ENCODE results near the gene ADGRG6.
A peak's percentile ranks its signal among the peaks of the same experiment; 100 is the strongest.

Gene ADGRG6

GRCh38 chr6:142349215-142349823 is 47.5 kb downstream of the ADGRG6 start:
- DNase-seq (ENCODE audit: low spot score): no peak

- no peak for DNase-seq (ENCODE audit: low spot score)
Measured at GRCh38 chr6:142350309-142350708, 48.5 kb downstream of the ADGRG6 start.

GRCh38 chr6:142353690-142354089 is 51.9 kb downstream of the ADGRG6 start:
- no peak for DNase-seq (ENCODE audit: low spot score)

DNA sequence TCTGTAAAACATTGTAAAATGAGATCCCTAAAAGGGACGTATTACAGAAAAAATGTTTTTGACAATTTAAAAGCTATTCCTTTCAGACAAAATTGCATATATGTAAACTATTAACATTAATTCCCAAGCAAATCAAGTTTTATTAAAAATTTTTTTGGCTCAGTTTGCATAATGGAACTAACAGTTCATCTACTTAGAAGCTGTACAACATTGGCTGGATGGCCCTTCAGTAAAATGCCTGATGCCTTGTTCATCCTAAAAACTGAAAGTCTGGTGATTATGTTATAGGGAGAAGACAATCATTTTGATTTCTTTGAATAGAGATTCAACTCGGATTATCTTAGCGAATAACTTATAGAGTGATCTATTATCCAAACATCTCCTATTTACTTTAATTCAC is 52.8 kb downstream of the ADGRG6 start:
- DNase-seq (ENCODE audit: low spot score): no peak

GRCh38 chr6:142355520-142356174 is 53.8 kb downstream of the ADGRG6 start:
- DNase-seq (ENCODE audit: low spot score): no peak

DNA sequence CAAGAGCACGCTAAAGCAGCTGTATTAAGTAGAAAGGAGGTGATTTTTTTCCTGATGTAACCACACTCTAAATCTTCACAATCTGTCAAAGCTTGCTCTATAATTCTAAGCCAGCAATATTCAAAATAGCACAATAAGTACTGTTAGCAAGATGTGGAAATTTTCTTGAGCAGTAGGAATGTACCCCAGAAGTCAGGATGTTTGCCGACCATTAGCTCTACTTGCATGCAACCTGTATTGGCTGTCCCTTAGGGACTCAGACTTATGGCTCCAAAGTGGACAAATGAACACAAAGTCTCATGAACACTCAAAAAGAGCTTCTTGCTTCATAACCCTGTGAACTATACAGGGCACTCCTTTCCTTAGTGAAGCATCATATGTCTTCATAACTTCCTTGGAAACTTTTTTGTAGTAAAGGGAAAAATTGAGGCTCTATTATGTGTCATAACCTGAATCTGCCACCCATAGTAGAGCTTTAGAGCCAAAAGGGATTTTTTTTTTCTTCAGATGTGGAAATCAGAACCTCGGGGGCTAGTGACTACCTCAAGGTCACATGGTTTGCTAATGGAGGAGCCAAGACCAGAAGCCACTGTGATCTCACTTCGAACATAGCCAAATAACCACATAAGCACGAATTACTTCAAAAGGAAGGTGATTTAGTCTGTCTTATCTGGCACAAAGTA is 54.5 kb downstream of the ADGRG6 start:
- no peak for DNase-seq (ENCODE audit: low spot score)

GRCh38 chr6:142356884-142357225 is 55.0 kb downstream of the ADGRG6 start:
- DNase-seq (ENCODE audit: low spot score): no peak

GRCh38 chr6:142357879-142358278 is 56.1 kb downstream of the ADGRG6 start:
- DNase-seq (ENCODE audit: low spot score): no peak

DNA sequence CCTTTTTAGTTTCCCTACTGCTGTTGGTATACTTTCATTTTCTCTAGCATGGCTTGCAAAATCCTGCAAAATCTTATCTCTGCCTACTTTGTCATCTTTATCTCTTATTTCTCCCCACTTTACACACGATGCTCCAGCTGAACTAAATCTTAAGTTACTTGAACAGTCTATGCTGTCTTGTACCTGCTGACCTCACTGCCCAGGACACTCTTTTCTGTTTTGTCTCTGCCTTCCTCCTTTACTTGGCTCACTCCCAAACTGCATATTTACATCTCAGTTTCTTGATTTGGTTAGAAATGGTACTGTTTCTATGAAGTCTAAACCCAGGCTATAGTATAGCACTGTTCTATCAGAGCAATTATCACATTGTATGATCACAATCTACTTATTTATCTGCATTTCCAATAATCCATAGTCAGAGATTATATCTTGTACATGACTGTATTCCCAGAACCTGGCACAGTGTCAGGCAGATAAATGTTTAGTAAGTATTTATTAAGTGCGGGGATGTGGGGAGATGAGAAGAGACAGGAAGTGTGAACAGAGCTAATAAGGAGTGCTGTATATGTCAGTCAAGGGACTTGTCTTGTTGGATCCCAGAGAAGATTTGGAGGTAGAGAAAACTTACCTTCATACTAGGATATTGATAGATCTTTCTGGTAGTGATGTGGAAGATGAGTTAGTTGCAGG is 57.6 kb downstream of the ADGRG6 start:
- no peak for DNase-seq (ENCODE audit: low spot score)

GRCh38 chr6:142361345-142361744 is 59.5 kb downstream of the ADGRG6 start:
- DNase-seq (ENCODE audit: low spot score): no peak

GRCh38 chr6:142361779-142362750 is 60.3 kb downstream of the ADGRG6 start:
- DNase-seq (ENCODE audit: low spot score): peak; percentile 35

GRCh38 chr6:142367061-142367460 is 65.3 kb downstream of the ADGRG6 start:
- no peak for DNase-seq (ENCODE audit: low spot score)

GRCh38 chr6:142367501-142368018 is 65.8 kb downstream of the ADGRG6 start:
- DNase-seq (ENCODE audit: low spot score): no peak

GRCh38 chr6:142369266-142369665 is 67.5 kb downstream of the ADGRG6 start:
- no peak for DNase-seq (ENCODE audit: low spot score)

DNA sequence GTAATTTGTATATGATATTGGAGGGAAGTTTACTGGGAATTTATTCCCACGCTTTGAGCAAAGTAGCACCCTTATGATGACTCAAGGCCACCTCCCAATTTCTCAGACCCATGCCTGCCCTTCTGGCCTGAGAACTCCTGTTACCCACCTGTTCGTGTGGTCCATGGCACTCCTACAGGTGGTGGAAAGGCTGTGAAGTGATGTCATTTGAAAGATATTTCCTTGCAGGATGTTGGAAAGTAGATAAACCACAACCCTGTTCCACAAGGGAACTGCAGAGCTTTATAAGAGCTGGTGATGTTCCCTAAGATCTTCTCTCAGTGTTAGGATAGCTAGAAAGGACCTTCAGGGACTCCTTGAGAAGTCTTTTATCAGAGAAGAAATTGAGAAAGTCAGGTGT is 70.5 kb downstream of the ADGRG6 start:
- no peak for DNase-seq (ENCODE audit: low spot score)

DNA sequence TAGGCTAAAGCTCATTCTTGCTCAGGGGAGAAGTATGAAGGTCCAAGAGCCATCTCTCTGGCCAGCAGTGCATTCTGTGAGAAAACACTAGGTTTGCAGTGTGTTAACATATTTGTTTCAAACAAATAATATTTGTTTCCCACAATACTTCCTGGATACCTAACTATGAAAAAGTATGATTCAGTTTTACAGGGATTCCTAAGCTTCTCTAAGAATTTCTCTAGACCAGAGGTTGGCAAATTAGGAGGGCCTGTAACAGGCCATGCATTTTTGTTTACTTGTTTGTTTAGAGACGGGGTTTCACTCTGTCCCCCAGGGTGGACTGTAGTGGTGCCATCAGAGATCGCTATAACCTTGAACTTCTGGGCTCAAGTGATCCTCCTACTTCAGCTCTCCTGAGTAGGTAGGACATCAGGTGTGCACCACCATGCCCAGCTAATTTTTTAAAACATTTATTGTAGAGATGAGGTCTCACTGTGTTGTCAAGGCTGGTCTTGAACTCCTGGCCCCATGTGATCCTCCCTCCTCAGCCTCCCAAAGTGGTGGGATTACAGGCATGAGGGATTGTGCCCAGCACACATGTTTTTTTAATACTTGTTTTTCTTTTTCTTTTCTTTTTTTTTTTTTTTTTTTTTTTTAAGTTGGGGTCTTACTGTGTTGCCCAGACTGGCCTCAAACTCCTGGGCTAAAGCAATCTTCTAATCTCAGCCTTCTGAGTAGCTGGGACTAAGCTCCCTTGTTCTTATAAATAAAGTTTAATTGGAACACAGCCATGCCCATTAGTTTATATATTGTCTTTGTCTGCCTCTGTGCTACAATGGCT is 71.7 kb downstream of the ADGRG6 start:
- DNase-seq (ENCODE audit: low spot score): no peak

- no peak for DNase-seq (ENCODE audit: low spot score)
Measured at GRCh38 chr6:142374091-142374770, 72.4 kb downstream of the ADGRG6 start.

GRCh38 chr6:142374965-142375733 is 73.3 kb downstream of the ADGRG6 start:
- peak; percentile 47 for DNase-seq (ENCODE audit: low spot score)

GRCh38 chr6:142376115-142376514 is 74.3 kb downstream of the ADGRG6 start:
- DNase-seq (ENCODE audit: low spot score): no peak
